ENCODE results near the gene TMEM255B. TPM values are rescaled to one million over a fixed set of nuclear protein-coding genes. Genes with fewer than 3 reads are reported as not detected.

Gene TMEM255B
- total RNA-seq, 1 experiment from 2014 or later = not detected

DNA sequence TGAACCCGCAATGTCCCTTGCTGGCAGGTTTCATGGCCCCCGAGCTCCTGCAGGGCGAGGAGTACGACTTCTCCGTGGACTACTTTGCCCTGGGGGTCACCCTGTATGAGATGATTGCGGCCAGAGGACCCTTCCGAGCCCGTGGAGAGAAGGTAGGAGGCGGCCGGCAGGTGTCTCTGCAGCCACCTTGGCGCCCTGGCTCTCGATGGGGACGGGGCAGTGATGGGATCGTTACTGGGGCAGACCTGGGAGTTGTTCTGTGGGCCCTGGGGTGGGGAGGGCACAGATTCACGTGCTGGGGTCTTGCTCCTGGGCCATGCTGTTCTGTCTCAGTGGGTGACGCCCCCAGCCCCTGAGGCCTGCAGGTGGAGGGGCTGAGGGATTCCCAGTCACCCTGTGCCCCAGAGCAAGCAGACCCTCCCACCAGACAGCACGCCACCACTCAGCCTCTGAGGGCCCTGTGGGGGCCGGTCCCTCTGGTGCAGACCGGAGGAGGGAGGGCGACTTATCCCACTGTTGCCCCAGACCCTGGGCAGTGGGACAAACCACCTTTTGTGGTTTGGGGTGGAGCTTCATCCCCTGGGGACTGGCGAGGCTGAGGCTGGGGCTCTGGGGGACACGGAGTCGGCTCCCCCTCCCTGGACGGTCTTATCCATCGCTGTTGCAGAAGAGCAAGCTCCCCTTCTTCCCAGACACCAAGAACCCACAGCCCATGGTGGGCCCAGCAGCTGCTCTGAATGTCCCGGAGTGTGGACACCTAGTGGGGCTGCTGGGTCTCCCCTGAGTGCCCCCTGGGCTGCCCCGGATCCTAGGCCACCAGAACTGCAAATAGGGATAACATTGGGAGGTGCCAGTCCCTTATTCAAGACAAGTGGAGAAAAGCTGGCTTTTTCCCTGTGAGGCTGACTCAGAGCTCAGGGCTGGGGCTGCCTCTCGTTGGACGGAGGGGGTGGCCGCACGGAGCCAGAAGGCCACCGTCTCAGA, 27.5 kb upstream of the TMEM255B start:
- no peaks in the 10 kb centered on the region for H3K27me3 Mint-ChIP-seq (ENCODE audit: unreplicated experiment)
- H3K4me3 Mint-ChIP-seq (ENCODE audit: low read depth, unreplicated experiment) = no peak overlapping the region
- no peak for DNase-seq
- CTCF ChIA-PET = no interaction called here
- intact Hi-C loops (cut with micrococcal nuclease; ENCODE audit: unreplicated experiment) = no loop called here
- H3K36me3 Mint-ChIP-seq (ENCODE audit: insufficient read depth, unreplicated experiment) = no peaks in the 10 kb centered on the region
- no TSS peak for BruUV-seq (replicated peaks)
- no peaks in the 10 kb centered on the region for H3K4me1 Mint-ChIP-seq (ENCODE audit: low read depth, unreplicated experiment)
- no peaks in the 10 kb centered on the region for H3K9me3 Mint-ChIP-seq (ENCODE audit: low read depth, unreplicated experiment)
- H3K27ac Mint-ChIP-seq (ENCODE audit: unreplicated experiment) = no peak overlapping the region
- TF ChIP-seq, protein P1, sequence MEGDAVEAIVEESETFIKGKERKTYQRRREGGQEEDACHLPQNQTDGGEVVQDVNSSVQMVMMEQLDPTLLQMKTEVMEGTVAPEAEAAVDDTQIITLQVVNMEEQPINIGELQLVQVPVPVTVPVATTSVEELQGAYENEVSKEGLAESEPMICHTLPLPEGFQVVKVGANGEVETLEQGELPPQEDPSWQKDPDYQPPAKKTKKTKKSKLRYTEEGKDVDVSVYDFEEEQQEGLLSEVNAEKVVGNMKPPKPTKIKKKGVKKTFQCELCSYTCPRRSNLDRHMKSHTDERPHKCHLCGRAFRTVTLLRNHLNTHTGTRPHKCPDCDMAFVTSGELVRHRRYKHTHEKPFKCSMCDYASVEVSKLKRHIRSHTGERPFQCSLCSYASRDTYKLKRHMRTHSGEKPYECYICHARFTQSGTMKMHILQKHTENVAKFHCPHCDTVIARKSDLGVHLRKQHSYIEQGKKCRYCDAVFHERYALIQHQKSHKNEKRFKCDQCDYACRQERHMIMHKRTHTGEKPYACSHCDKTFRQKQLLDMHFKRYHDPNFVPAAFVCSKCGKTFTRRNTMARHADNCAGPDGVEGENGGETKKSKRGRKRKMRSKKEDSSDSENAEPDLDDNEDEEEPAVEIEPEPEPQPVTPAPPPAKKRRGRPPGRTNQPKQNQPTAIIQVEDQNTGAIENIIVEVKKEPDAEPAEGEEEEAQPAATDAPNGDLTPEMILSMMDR (IDR thresholded peaks at IDR 0.05; ENCODE audit: unreplicated experiment) = no peak

DNA sequence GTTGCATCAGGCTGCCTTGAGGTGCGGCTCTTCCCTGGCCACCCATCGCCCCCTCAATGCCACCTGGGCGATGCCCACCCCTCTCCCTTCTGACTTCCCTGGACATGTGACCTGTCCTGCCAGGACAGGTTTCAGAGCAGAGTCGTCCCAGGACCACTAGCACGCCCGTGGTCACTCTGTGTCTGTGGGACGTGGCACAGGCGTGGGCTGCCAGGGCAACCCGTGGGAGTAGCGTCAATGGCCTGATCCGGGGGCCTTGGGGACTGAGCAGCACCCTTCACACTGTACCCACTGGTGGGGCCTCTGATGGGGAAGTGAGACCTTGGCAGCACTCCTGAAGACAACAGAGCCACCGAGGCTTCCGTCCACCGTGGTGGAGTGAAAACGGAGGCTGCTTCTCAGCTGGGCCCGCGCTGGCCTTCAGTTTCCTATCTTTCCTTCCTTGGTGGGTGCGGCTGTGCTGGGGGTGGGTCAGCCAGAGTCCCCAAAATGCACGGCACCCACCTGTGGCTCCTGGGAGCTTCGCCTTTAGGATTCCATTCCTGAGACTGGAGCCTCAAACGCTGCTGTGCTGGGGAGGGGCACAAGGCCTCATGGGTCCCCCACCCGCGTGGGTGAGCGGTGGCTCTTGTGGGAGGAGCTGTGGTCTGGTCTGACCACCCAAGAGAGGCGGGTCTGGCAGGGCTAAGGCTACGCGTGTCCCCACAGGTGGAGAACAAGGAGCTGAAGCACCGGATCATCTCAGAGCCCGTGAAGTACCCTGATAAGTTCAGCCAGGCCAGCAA, 26.7 kb upstream of the TMEM255B start:
- no peak for DNase-seq
- BruUV-seq (replicated peaks) = no TSS peak
- Mint-ChIP-seq H3K27ac (ENCODE audit: unreplicated experiment) (no peak overlapping the region), H3K4me3 (ENCODE audit: low read depth, unreplicated experiment) (no peak overlapping the region), H3K9me3 (ENCODE audit: low read depth, unreplicated experiment) (no peaks in the 10 kb centered on the region), H3K36me3 (ENCODE audit: insufficient read depth, unreplicated experiment) (no peaks in the 10 kb centered on the region), H3K27me3 (ENCODE audit: unreplicated experiment) (no peaks in the 10 kb centered on the region), H3K4me1 (ENCODE audit: low read depth, unreplicated experiment) (no peaks in the 10 kb centered on the region)
- CTCF ChIA-PET = no interaction called here
- TF ChIP-seq, protein P1 (IDR thresholded peaks at IDR 0.05; ENCODE audit: unreplicated experiment) = no peak
- intact Hi-C loops (cut with micrococcal nuclease; ENCODE audit: unreplicated experiment) = no loop called here

DNA sequence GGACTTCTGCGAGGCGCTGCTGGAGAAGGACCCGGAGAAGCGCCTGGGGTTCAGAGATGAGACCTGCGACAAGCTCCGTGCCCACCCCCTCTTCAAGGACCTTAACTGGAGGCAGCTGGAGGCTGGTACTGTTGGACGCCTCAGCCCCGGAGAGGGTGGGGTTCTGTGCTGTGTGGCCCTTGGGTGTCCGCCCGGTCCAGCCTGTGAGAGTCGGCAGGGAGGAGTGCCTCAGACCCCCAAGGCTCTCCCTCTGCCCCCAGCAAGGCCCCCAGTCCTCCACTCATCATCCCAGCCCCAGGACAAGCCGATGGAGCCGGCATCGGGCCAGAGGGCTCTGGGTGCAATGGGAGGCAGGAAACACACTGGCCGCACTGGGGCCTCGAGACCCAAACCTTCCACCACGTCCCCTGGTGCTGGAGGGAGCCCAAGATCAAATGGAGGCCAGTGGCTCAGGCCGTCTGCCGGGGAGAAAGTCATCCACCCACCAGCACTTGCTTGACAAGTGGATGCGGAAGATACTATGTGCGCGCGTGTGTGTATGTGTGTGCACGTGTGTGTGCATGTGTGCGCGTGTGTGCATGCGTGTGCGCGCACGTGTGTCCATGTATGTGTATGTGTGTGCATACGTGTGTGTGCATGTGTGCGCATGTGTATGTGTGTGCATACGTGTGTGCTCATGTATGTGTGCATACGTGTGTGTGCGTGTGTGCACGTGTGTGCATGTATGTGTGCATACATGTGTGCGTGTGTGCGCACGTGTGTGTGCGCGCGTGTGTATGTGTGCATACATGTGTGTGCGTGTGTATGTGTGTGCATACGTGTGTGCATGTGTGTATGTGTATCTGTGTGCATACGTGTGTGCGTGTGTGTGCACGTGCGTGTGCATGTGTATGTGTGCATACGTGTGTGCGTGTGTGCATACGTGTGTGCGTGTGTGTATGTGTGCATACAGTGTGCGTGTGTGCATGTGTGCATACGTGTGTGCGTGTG, 25.8 kb upstream of the TMEM255B start:
- Mint-ChIP-seq H3K9me3 (ENCODE audit: low read depth, unreplicated experiment) (no peaks in the 10 kb centered on the region), H3K36me3 (ENCODE audit: insufficient read depth, unreplicated experiment) (no peaks in the 10 kb centered on the region), H3K27me3 (ENCODE audit: unreplicated experiment) (no peaks in the 10 kb centered on the region), H3K27ac (ENCODE audit: unreplicated experiment) (no peak overlapping the region), H3K4me1 (ENCODE audit: low read depth, unreplicated experiment) (no peaks in the 10 kb centered on the region), H3K4me3 (ENCODE audit: low read depth, unreplicated experiment) (no peak overlapping the region)
- no peak for DNase-seq
- BruUV-seq (replicated peaks) = no TSS peak
- CTCF ChIA-PET = no interaction called here
- TF ChIP-seq, protein P1 (IDR thresholded peaks at IDR 0.05; ENCODE audit: unreplicated experiment) = no peak
- intact Hi-C loops (cut with micrococcal nuclease; ENCODE audit: unreplicated experiment) = no loop called here
